ENCODE measurements around the gene CAPN12.

The CAPN12 gene

GRCh38 chr19:38707512-38708114, 36.7 kb downstream of the CAPN12 start:
- DNase-seq (ENCODE audit: low read depth) = no peak
- H3K4me3 ChIP-seq (ENCODE audit: low read depth, low read length) = no peak overlapping the region
- TF ChIP-seq, protein P1, sequence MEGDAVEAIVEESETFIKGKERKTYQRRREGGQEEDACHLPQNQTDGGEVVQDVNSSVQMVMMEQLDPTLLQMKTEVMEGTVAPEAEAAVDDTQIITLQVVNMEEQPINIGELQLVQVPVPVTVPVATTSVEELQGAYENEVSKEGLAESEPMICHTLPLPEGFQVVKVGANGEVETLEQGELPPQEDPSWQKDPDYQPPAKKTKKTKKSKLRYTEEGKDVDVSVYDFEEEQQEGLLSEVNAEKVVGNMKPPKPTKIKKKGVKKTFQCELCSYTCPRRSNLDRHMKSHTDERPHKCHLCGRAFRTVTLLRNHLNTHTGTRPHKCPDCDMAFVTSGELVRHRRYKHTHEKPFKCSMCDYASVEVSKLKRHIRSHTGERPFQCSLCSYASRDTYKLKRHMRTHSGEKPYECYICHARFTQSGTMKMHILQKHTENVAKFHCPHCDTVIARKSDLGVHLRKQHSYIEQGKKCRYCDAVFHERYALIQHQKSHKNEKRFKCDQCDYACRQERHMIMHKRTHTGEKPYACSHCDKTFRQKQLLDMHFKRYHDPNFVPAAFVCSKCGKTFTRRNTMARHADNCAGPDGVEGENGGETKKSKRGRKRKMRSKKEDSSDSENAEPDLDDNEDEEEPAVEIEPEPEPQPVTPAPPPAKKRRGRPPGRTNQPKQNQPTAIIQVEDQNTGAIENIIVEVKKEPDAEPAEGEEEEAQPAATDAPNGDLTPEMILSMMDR (IDR thresholded peaks at IDR 0.05; ENCODE audit: insufficient read depth, low read depth, low read length, missing control alignments) = no peak

GRCh38 chr19:38706792-38707511, 37.3 kb downstream of the CAPN12 start:
- no peak overlapping the region for H3K4me3 ChIP-seq (ENCODE audit: low read depth, low read length)
- TF ChIP-seq, protein P1 (IDR thresholded peaks at IDR 0.05; ENCODE audit: insufficient read depth, low read depth, low read length, missing control alignments) = no peak
- DNase-seq (ENCODE audit: low read depth) = no peak

- TF ChIP-seq, protein P1 (IDR thresholded peaks at IDR 0.05; ENCODE audit: insufficient read depth, low read depth, low read length, missing control alignments) = no peak
- DNase-seq (ENCODE audit: low read depth) = no peak
- no peak overlapping the region for H3K4me3 ChIP-seq (ENCODE audit: low read depth, low read length)
These were observed 38.9 kb downstream of the CAPN12 start for GRCh38 chr19:38705197-38706019.

DNA sequence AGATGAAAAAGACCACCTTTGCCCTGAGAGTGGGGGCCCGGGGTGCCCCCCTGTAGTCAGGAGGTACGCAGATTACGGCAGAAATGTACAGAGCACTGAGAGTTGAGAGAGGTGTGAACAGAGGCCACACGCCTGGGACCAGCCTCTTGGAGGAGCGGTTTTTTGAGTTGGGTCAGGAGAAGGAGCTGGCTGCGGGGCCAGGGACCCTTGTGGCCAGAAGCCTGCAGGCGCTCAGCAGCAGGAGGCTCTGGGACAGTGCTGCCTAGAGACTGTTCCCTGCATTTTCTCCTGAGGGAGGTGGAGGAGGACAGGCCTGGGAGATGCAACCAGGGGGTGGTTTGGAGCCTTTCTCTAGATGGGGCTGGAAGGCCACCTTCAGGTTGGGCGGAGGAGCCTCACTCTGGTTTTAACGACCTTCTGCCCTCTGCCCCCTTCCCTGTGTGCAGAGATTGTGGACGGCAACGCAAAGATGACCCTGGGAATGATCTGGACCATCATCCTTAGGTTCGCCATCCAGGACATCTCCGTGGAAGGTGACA, 39.7 kb downstream of the CAPN12 start:
- DNase-seq (ENCODE audit: low read depth) = no peak
- no peak overlapping the region for H3K4me3 ChIP-seq (ENCODE audit: low read depth, low read length)

DNA sequence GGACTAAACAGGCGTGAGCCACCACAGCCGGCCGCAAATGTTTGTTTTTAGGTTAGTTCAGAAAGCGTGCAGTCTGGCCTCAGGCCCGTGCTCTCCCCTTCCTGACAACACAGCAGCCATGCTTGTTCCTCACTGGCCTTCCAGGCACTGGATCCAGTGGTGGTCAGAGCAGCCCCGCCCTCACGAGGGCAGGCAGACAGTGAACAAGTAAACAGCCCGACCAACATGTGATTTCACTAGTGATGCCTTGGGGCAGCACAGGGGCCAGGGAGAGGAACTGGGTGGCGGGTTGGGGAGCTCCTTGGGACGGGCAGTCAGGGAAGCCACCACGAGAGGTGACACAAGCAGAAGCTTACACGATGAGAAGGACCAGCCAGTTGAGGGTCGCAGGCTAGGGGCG, 40.8 kb downstream of the CAPN12 start:
- DNase-seq (ENCODE audit: low read depth) = no peak
- TF ChIP-seq, protein P1 (IDR thresholded peaks at IDR 0.05; ENCODE audit: insufficient read depth, low read depth, low read length, missing control alignments) = no peak
- H3K4me3 ChIP-seq (ENCODE audit: low read depth, low read length) = no peak overlapping the region

More for the DNA sequence above, 39.7 kb downstream of the CAPN12 start:
- TF ChIP-seq, protein P1 (IDR thresholded peaks at IDR 0.05; ENCODE audit: insufficient read depth, low read depth, low read length, missing control alignments) = peak; percentile 2

DNA sequence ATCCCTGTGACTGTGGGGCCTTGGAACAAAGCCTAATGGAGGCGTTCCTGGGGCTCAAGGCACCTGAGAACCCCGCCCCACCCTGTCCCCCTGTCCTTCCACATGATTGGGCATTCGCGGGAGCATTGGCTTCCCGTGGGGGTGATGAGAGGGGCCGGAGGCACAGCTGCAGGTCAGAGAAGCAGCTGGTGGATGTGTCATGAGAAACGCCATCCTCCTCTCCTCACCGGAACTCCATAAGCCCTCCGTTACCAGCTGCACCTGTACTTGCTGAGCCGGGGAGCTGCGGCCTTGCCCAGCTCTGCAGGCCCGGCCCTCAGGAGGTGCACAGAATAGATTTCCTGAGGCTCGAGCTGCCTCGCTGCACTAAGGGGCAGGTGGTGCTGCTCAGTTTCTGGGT, 42.0 kb downstream of the CAPN12 start:
- DNase-seq (ENCODE audit: low read depth) = no peak
- TF ChIP-seq, protein P1 (IDR thresholded peaks at IDR 0.05; ENCODE audit: insufficient read depth, low read depth, low read length, missing control alignments) = no peak
- no peak overlapping the region for H3K4me3 ChIP-seq (ENCODE audit: low read depth, low read length)
